ENCODE data around the gene RIF1. TPM values are rescaled to one million over a fixed set of nuclear protein-coding genes. Genes with fewer than 3 reads are reported as not detected.
A peak's percentile ranks its signal among the peaks of the same experiment; 100 is the strongest.

RIF1 gene
- total RNA-seq, 2 experiments from 2014 or later: 76.2 to 76.7 TPM

DNA sequence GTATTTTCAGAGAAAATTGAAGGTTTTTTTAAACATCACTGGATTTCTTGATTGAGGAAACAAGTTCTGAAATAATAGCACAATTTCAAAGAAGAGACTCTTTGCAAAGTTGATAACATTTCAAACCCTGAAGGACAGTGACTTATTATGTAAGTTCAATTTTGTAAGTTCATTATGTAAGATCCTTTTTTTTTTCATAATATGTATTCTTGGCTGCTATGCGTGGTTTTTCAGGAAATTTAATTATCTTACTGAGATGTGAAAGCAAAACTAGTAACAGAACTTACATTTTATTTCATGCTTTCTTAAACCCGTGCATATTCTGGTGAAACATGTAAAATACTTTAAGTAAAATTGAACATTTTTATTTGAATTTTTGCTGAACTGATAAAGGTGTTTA is 65.4 kb downstream of the RIF1 start:
- Mint-ChIP-seq H3K27ac (no peak overlapping the region), H3K9me3 (peaks cover 4% of the 10 kb centered on the region), H3K4me3 (no peak overlapping the region), H3K36me3 (peaks cover 68% of the 10 kb centered on the region), H3K4me1 (peaks cover 12% of the 10 kb centered on the region), H3K27me3 (no peaks in the 10 kb centered on the region)
- no peak for DNase-seq

DNA sequence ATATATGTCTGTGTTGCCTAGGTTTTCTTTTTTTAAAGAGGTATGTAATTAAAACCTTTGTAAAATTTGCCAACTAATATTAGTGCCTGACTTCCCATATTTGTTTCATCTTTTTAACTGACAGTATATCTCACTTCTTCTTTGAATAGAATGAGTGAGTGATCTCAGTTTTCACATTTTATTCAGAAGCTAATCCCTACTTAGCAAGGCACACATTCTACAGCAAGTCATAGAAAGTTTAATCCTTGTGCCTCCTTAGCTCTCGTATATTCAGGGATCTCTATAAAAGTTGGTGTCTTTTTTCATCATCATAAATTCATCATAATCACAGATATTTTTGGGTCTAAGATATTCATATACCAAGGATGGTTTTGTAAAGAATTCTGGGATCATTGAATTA is 66.6 kb downstream of the RIF1 start:
- H3K27me3 Mint-ChIP-seq: no peaks in the 10 kb centered on the region
- no peak overlapping the region for H3K27ac Mint-ChIP-seq
- DNase-seq: no peak
- H3K4me1 Mint-ChIP-seq: peaks cover 21% of the 10 kb centered on the region
- H3K36me3 Mint-ChIP-seq: peaks cover 65% of the 10 kb centered on the region
- no peak overlapping the region for H3K4me3 Mint-ChIP-seq
- H3K9me3 Mint-ChIP-seq: peaks cover 12% of the 10 kb centered on the region

DNA sequence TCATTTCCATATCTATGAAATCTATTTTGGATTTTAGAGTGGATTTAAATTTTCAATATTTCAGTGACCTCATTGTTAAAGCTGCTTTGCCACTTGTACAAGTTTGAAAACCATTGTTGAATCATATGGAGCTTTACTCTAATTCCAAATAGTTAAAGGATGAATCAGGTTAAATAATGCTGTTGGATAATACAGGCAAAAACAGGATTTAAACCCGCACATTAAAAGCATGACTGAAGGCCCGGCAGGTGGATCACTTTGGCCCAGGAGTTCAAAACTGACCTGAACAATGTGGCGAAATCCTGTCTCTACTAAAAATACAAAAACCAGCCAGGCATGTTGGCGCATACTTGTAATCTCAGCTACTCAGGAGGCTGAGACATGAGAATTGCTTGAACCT is 68.3 kb downstream of the RIF1 start:
- peaks cover 64% of the 10 kb centered on the region for H3K36me3 Mint-ChIP-seq
- peaks cover 28% of the 10 kb centered on the region for H3K4me1 Mint-ChIP-seq
- H3K9me3 Mint-ChIP-seq: peaks cover 13% of the 10 kb centered on the region
- no peaks in the 10 kb centered on the region for H3K27me3 Mint-ChIP-seq
- no peak for DNase-seq
- no peak overlapping the region for H3K4me3 Mint-ChIP-seq
- no peak overlapping the region for H3K27ac Mint-ChIP-seq

DNA sequence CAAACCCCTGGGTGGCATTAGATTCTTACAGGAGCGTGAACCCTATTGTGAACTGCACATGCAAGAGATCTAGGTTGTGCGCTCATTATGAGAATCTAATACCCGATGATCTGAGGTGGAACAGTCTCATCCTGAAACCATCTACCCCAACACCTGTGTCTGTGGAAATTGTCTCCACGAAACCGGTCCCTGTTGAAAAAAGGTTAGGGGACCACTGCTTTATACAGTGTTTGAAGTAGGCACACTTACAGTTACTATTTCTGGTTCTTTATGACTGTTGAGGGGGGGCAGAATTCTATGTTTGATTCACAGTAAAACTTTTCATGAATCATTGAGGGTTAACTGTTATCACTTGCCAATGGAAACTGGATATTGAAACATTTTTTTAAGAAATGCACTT is 72.0 kb downstream of the RIF1 start:
- peaks cover 32% of the 10 kb centered on the region for H3K9me3 Mint-ChIP-seq
- peaks cover 79% of the 10 kb centered on the region for H3K36me3 Mint-ChIP-seq
- peak overlapping the region; percentile 79 for H3K27ac Mint-ChIP-seq
- no peaks in the 10 kb centered on the region for H3K27me3 Mint-ChIP-seq
- no peak overlapping the region for H3K4me3 Mint-ChIP-seq
- peak; percentile 39 for DNase-seq
- H3K4me1 Mint-ChIP-seq: peaks cover 32% of the 10 kb centered on the region

GRCh38 chr2:151482171-151482725 is 72.5 kb downstream of the RIF1 start:
- H3K27ac Mint-ChIP-seq: peak overlapping the region; percentile 79
- DNase-seq: peak; percentile 6
- peaks cover 81% of the 10 kb centered on the region for H3K36me3 Mint-ChIP-seq
- H3K4me3 Mint-ChIP-seq: no peak overlapping the region
- peaks cover 32% of the 10 kb centered on the region for H3K4me1 Mint-ChIP-seq
- peaks cover 32% of the 10 kb centered on the region for H3K9me3 Mint-ChIP-seq
- H3K27me3 Mint-ChIP-seq: no peaks in the 10 kb centered on the region

GRCh38 chr2:151483546-151483945 is 73.8 kb downstream of the RIF1 start:
- Mint-ChIP-seq H3K9me3 (peaks cover 32% of the 10 kb centered on the region), H3K4me1 (peaks cover 32% of the 10 kb centered on the region), H3K27ac (no peak overlapping the region), H3K36me3 (peaks cover 74% of the 10 kb centered on the region), H3K27me3 (no peaks in the 10 kb centered on the region), H3K4me3 (no peak overlapping the region)
- DNase-seq: no peak

DNA sequence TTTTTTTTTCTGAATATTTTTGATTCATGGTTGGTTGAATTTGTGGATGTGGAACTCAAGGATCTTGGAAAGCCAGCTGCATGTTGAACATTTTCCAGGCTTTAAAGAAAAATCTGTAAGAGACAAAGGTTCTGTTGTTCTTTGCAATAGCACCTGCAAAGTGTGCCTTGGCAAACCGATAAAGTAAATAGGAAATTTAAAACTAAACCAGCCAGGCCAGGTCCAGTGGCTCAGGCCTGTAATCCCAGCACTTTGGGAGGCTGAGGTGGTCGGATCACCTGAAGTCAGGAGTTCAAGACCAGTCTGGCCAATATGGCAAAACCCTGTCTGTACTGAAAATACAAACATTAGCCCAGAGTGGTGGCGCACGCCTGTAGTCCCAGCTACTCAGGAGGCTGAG is 74.4 kb downstream of the RIF1 start:
- H3K27ac Mint-ChIP-seq: no peak overlapping the region
- H3K9me3 Mint-ChIP-seq: peaks cover 32% of the 10 kb centered on the region
- peaks cover 32% of the 10 kb centered on the region for H3K4me1 Mint-ChIP-seq
- H3K4me3 Mint-ChIP-seq: no peak overlapping the region
- H3K27me3 Mint-ChIP-seq: no peaks in the 10 kb centered on the region
- no peak for DNase-seq
- peaks cover 69% of the 10 kb centered on the region for H3K36me3 Mint-ChIP-seq

GRCh38 chr2:151486053-151486452 is 76.4 kb downstream of the RIF1 start:
- peaks cover 26% of the 10 kb centered on the region for H3K4me1 Mint-ChIP-seq
- no peak overlapping the region for H3K4me3 Mint-ChIP-seq
- DNase-seq: no peak
- H3K27ac Mint-ChIP-seq: peak overlapping the region; percentile 13
- H3K36me3 Mint-ChIP-seq: peaks cover 63% of the 10 kb centered on the region
- peaks cover 25% of the 10 kb centered on the region for H3K9me3 Mint-ChIP-seq
- no peaks in the 10 kb centered on the region for H3K27me3 Mint-ChIP-seq

GRCh38 chr2:151490276-151490675 is 80.6 kb downstream of the RIF1 start:
- no peak for DNase-seq
- Mint-ChIP-seq H3K4me3 (no peak overlapping the region), H3K36me3 (peaks cover 51% of the 10 kb centered on the region), H3K4me1 (peaks cover 13% of the 10 kb centered on the region), H3K27ac (no peak overlapping the region), H3K27me3 (no peaks in the 10 kb centered on the region), H3K9me3 (peaks cover 13% of the 10 kb centered on the region)

DNA sequence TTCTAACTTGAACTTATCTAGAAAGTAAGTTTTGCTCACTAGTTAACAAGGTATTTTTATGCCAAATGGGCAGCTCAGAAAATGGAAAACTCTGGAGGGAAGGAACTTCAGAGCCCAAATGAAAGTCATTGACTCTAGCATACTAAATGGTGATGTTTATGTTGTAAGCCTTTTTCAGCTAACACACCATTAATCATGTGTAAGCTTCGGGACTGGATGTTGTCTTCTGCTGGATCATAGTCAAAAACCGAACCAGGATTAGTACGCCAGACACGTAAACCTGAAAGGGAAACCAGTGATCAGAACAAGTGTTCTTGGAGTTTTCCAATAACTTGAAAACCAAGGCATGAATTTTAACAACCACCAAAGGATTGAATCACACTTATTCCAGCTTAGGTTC is 81.8 kb downstream of the RIF1 start:
- peaks cover 2% of the 10 kb centered on the region for H3K4me1 Mint-ChIP-seq
- H3K36me3 Mint-ChIP-seq: peaks cover 39% of the 10 kb centered on the region
- H3K27ac Mint-ChIP-seq: no peak overlapping the region
- H3K9me3 Mint-ChIP-seq: peaks cover 3% of the 10 kb centered on the region
- no peaks in the 10 kb centered on the region for H3K27me3 Mint-ChIP-seq
- DNase-seq: no peak
- H3K4me3 Mint-ChIP-seq: no peak overlapping the region

GRCh38 chr2:151498178-151498577 is 88.5 kb downstream of the RIF1 start:
- Mint-ChIP-seq H3K36me3 (peaks cover 14% of the 10 kb centered on the region), H3K27ac (no peak overlapping the region), H3K9me3 (no peaks in the 10 kb centered on the region), H3K27me3 (no peaks in the 10 kb centered on the region), H3K4me1 (no peaks in the 10 kb centered on the region), H3K4me3 (no peak overlapping the region)
- DNase-seq: no peak

GRCh38 chr2:151506170-151506569 is 96.5 kb downstream of the RIF1 start:
- no peak for DNase-seq
- no peaks in the 10 kb centered on the region for H3K4me1 Mint-ChIP-seq
- no peak overlapping the region for H3K27ac Mint-ChIP-seq
- no peaks in the 10 kb centered on the region for H3K36me3 Mint-ChIP-seq
- no peak overlapping the region for H3K4me3 Mint-ChIP-seq
- no peaks in the 10 kb centered on the region for H3K27me3 Mint-ChIP-seq
- H3K9me3 Mint-ChIP-seq: no peaks in the 10 kb centered on the region

DNA sequence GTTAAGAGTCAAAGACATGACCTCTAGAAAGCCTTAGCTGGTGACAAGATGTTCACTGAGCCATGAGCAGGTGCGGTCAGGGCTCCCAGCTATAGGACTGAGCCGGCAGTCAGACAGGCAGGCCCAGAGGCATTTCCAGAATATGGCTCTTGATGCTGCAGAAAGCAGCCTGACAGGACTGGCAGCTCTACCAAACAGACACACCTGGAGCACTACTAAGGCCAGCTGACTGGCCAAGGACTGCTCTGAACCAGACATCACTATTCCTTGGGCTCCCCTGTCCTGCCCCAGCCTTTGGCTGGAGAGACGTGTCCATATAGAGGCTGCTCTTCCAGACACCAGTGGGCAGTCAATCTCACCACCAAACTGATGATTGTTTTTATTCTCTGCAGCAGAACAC is 98.8 kb downstream of the RIF1 start:
- no peaks in the 10 kb centered on the region for H3K4me1 Mint-ChIP-seq
- H3K36me3 Mint-ChIP-seq: peaks cover 11% of the 10 kb centered on the region
- no peak for DNase-seq
- no peak overlapping the region for H3K27ac Mint-ChIP-seq
- no peaks in the 10 kb centered on the region for H3K9me3 Mint-ChIP-seq
- no peaks in the 10 kb centered on the region for H3K27me3 Mint-ChIP-seq
- H3K4me3 Mint-ChIP-seq: no peak overlapping the region

DNA sequence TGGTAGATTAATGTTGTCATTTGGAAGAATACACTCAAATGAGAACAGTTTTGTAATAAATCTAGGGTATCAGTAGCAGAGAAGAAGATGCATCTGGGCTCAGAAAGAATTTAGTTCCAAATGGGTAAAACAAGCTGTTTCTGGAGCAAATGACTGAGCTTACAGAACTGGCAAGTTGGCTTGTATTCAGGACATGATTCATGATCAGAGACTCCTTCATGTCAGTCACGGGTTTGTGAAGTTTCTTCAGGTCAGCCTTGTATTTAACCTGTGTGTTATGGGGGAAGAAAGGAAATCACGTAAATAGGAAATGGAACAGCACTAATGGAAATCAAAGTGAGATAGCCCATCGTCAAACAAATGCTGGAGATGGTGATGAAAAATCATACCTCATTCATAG is 109.1 kb downstream of the RIF1 start:
- Mint-ChIP-seq H3K27ac (no peak overlapping the region), H3K4me1 (no peaks in the 10 kb centered on the region), H3K27me3 (no peaks in the 10 kb centered on the region), H3K9me3 (no peaks in the 10 kb centered on the region), H3K36me3 (peaks cover 3% of the 10 kb centered on the region), H3K4me3 (no peak overlapping the region)
- DNase-seq: no peak

DNA sequence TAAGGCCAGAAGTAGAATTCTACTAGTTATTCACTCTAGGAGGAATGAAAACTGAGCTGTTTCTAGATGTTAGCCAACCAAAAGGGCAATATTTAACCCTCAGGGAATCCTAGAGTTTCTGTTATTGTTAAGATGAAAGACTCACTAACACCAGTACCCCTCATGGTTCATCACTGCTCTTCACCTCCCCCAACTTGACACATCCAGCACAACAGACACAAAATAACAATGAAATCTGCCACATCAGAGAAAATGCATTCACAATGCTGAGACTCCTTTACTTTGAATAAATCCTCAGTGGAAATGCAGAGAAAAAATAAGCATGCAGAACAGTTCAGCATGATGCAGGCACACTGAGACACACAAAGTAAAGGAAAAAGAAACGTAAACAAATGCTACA is 111.3 kb downstream of the RIF1 start:
- Mint-ChIP-seq H3K4me1 (no peaks in the 10 kb centered on the region), H3K9me3 (no peaks in the 10 kb centered on the region), H3K27ac (no peak overlapping the region), H3K36me3 (no peaks in the 10 kb centered on the region), H3K4me3 (no peak overlapping the region), H3K27me3 (no peaks in the 10 kb centered on the region)
- DNase-seq: no peak

- Mint-ChIP-seq H3K4me1 (no peaks in the 10 kb centered on the region), H3K36me3 (no peaks in the 10 kb centered on the region), H3K27me3 (no peaks in the 10 kb centered on the region), H3K4me3 (no peak overlapping the region), H3K9me3 (no peaks in the 10 kb centered on the region), H3K27ac (no peak overlapping the region)
- DNase-seq: no peak
Measured at GRCh38 chr2:151522556-151522955, 112.9 kb downstream of the RIF1 start.

GRCh38 chr2:151523850-151524249 is 114.1 kb downstream of the RIF1 start:
- Mint-ChIP-seq H3K9me3 (no peaks in the 10 kb centered on the region), H3K27me3 (no peaks in the 10 kb centered on the region), H3K4me3 (no peak overlapping the region), H3K36me3 (no peaks in the 10 kb centered on the region), H3K4me1 (no peaks in the 10 kb centered on the region), H3K27ac (no peak overlapping the region)
- no peak for DNase-seq
